Lung (tissue), 12 donors: Measurements from ENCODE around the gene RBM10. TPM values are rescaled to one million over a fixed set of nuclear protein-coding genes. Genes with fewer than 3 reads are reported as not detected.

Experiments
- ATAC-seq: fragments of 200-7000 bp; cut with Tn5 transposase; one replicate; pipeline ENCODE4 v1.9.1; 2020; ENCODE audit warnings: moderate number of reproducible peaks; ENCODE audit not compliant: insufficient read depth, low FRiP score
- DNase-seq, 3 donors: peaks; one replicate each; pipeline ENCODE4 v3.0.0-alpha.2; 2013 to 2017
- H3K27ac ChIP-seq, 2 donors: one replicate each; pipeline ENCODE4 v1.5.1; 2013; ENCODE audit warnings: mild to moderate bottlenecking in 2 of 2, moderate library complexity in 2 of 2, control low read depth in 1 of 2, inconsistent platforms in 1 of 2, low read depth in 1 of 2, low read length in 1 of 2
- H3K27me3 ChIP-seq, 3 donors: one replicate each; pipeline ENCODE4 v1.5.1; 2013; ENCODE audit warnings: low read length in 2 of 3; ENCODE audit not compliant: control insufficient read depth in 3 of 3, insufficient read depth in 3 of 3
- H3K36me3 ChIP-seq, 4 donors: one replicate each; pipeline ENCODE4 v1.5.1; 2013; ENCODE audit warnings: low read length in 4 of 4, mild to moderate bottlenecking in 1 of 4, moderate library complexity in 1 of 4; ENCODE audit not compliant: control insufficient read depth in 4 of 4, insufficient read depth in 4 of 4
- H3K4me1 ChIP-seq, 5 donors: one replicate each; pipeline ENCODE4 v1.5.1; 2013; ENCODE audit warnings: low read length in 5 of 5, mild to moderate bottlenecking in 2 of 5, moderate library complexity in 1 of 5; ENCODE audit not compliant: control insufficient read depth in 5 of 5, insufficient read depth in 5 of 5
- H3K4me3 ChIP-seq: one replicate; pipeline ENCODE4 v1.5.1; 2013; ENCODE audit warnings: mild to moderate bottlenecking, control low read depth, moderate library complexity
- H3K9ac ChIP-seq, 2 donors: one replicate each; pipeline ENCODE4 v1.5.1; 2013; ENCODE audit warnings: low read length in 2 of 2, control low read depth in 1 of 2; ENCODE audit not compliant: insufficient read depth in 1 of 2
- H3K9me3 ChIP-seq, 4 donors: one replicate each; pipeline ENCODE4 v1.5.1; 2013; ENCODE audit warnings: low read length in 3 of 4, mild to moderate bottlenecking in 1 of 4, moderate library complexity in 1 of 4; ENCODE audit not compliant: control insufficient read depth in 4 of 4, insufficient read depth in 3 of 4
- CTCF ChIP-seq: IDR thresholded peaks from 2 replicates; pipeline ENCODE4 v1.5.1; 2012; ENCODE audit warnings: mild to moderate bottlenecking; ENCODE audit errors: control extremely low read depth, extremely low read depth
- WGBS, 2 donors: extraction: QIAGEN DNeasy Blood & Tissue Kit; methylation state at CpG; one replicate each; pipeline ENCODE4 v1.1.7; 2013; 5-methylcytosine and 5-hydroxymethylcytosine counted together
- polyA plus RNA-seq, 2 donors: library from polyadenylated mRNA; stranded (reverse); fragments of 200-250 nt; gene quantifications; one replicate each; pipeline ENCODE4 v1.2.1, GENCODE V29; 2013
- total RNA-seq, 2 donors: library from RNA; depleted of rRNA in 1 of 2; stranded (reverse); fragments of >200 nt in 1 of 2; gene quantifications; one replicate each; pipeline ENCODE4 v1.2.1, GENCODE V29; 2014 to 2021
- donor health status: control.
- donor health status: control.
- donor health status: Bipolar disorder and iron deficiency.
- donor health status: healthy.
- donor health status: DM: yes; HTN: yes; CAD: no.

Gene RBM10
- total and polyA plus RNA-seq, 4 donors = 22.2 to 38.6 (median 30.5) TPM

GRCh38 chrX:47218280-47218919 is 73.4 kb downstream of the RBM10 start, which contains the start of gene CDK16:
TSS of gene CDK16 (plus strand) at chrX:47218681. CDS start at chrX:47223558, 4,877 bp downstream.
- peak within 1 kb of the TSS; percentile 93 to 99 for H3K27ac ChIP-seq
- ATAC-seq (peak; percentile 69), DNase-seq (peak; percentile 84 to 94 (median 90))
- peaks cover 0 to 4% (median 0%) of the 10 kb centered on the region in 4 donors for H3K9me3 ChIP-seq
- no peak for TF ChIP-seq CTCF
- peaks cover 3 to 25% (median 21%) of the 10 kb centered on the region in 4 donors for H3K36me3 ChIP-seq
- H3K4me3 ChIP-seq = peak within 1 kb of the TSS; percentile 80
- H3K4me1 ChIP-seq = peaks cover 0 to 28% (median 17%) of the 10 kb centered on the region in 5 donors
- WGBS, 2 donors = 0 to 1% methylated on average over 35 to 61 of the region's 61 CpGs
- H3K9ac ChIP-seq = peak within 1 kb of the TSS; percentile 78 to 89
- peaks cover 0 to 5% (median 0%) of the 10 kb centered on the region in 3 donors for H3K27me3 ChIP-seq

GRCh38 chrX:47218920-47219815 is 74.1 kb downstream of the RBM10 start:
- peaks cover 0 to 7% (median 0%) of the 10 kb centered on the region in 3 donors for H3K27me3 ChIP-seq
- H3K9ac ChIP-seq = peak overlapping the region; percentile 56 to 89
- WGBS, 2 donors = 4 to 14% methylated on average over 15 to 60 of the region's 60 CpGs
- H3K4me3 ChIP-seq = peak overlapping the region; percentile 80
- TF ChIP-seq CTCF = no peak
- peaks cover 0 to 28% (median 17%) of the 10 kb centered on the region in 5 donors for H3K4me1 ChIP-seq
- H3K9me3 ChIP-seq = peaks cover 0 to 4% (median 0%) of the 10 kb centered on the region in 4 donors
- peaks cover 3 to 28% (median 22%) of the 10 kb centered on the region in 4 donors for H3K36me3 ChIP-seq
- DNase-seq (peak; percentile 25 to 43 (median 37)), ATAC-seq (no peak)
- H3K27ac ChIP-seq = peak overlapping the region; percentile 93 to 99

- Histone ChIP-seq H3K4me1 (peaks cover 0 to 23% (median 17%) of the 10 kb centered on the region in 5 donors), H3K4me3 (no peak overlapping the region), H3K36me3 (peaks cover 14 to 30% (median 26%) of the 10 kb centered on the region in 4 donors), H3K9ac (no peak overlapping the region), H3K27me3 (peaks cover 0 to 10% (median 0%) of the 10 kb centered on the region in 3 donors), H3K27ac (no peak overlapping the region), H3K9me3 (peaks cover 0 to 2% (median 0%) of the 10 kb centered on the region in 4 donors)
- ATAC-seq (no peak), DNase-seq (no peak)
- 43 to 73% methylated on average over 3 to 4 of the region's 4 CpGs for WGBS, 2 donors
- no peak for TF ChIP-seq CTCF
These were observed 76.7 kb downstream of the RBM10 start for GRCh38 chrX:47221756-47222155.
